K562 (cell line): ENCODE data around the gene MPC2. TPM values are rescaled to one million over a fixed set of nuclear protein-coding genes. Genes with fewer than 3 reads are reported as not detected.

ENCODE experiments used
- ATAC-seq: fragments of 200-7000 bp; cut with Tn5 transposase; 3 replicates; pipeline ENCODE4 v1.9.1; 2020; ENCODE audit warnings: moderate library complexity
- BruUV-seq: library from RNA; stranded (reverse); fragments of 400-500 nt; replicated peaks from 2 replicates; lab custom pipeline; 2021; lab: Mats Ljungman, UMichigan
- CTCF ChIA-PET: fragments of 300-600 bp; formaldehyde crosslinking; extraction: SDS; loops from one replicate; lab custom pipeline; 2021; ENCODE audit warnings: low intra/inter-chr PET ratio; lab: Yijun Ruan, JAX
- POLR2A ChIA-PET: fragments of 300-600, 350-650 bp; sonication (Branson Sonifier 250); formaldehyde crosslinking; extraction: SDS; loops from one replicate; lab custom pipeline; 2021; ENCODE audit warnings: antibody characterized with exemption, inconsistent platforms; lab: Yijun Ruan, JAX
- DNase-seq, 4 experiments: peaks; one replicate each; pipeline versions ENCODE4 v3.0.0 to v3.0.0-alpha.2; 2011 to 2018; ENCODE audit warnings: low spot score in 3 of 4, mixed read lengths in 3 of 4; ENCODE audit errors: extremely low read depth in 1 of 4
- FAIRE-seq: peaks from 2 replicates; lab custom pipeline; 2011; peaks lifted over from hg19 to GRCh38; lab: Jason Lieb, UNC
- H2AFZ ChIP-seq: 2 replicates; pipeline ENCODE4 v1.6.0; 2011; ENCODE audit warnings: low read depth, low read length, control low read depth, inconsistent platforms
- H3K27ac ChIP-seq: fragments of 200-600 bp; 3 replicates; pipeline ENCODE4 v1.8.0; 2011; ENCODE audit warnings: low read depth, mild to moderate bottlenecking, control low read depth, inconsistent platforms, low read length, moderate library complexity, mixed read lengths; ENCODE audit errors: extremely low read depth
- H3K27me3 ChIP-seq, 2 experiments: fragments of 300-600 bp in 1 of 2; 2 replicates in 1 of 2; 3 replicates in 1 of 2; pipeline versions ENCODE4 v1.6.0 to v1.8.0; 2011; ENCODE audit warnings: inconsistent platforms in 2 of 2, low read length in 2 of 2, mild to moderate bottlenecking in 1 of 2, mixed read lengths in 1 of 2, moderate library complexity in 1 of 2; ENCODE audit not compliant: control insufficient read depth in 2 of 2, insufficient read depth in 2 of 2
- H3K36me3 ChIP-seq: fragments of 300-600 bp; 3 replicates; pipeline ENCODE4 v1.8.0; 2011; ENCODE audit warnings: mild to moderate bottlenecking, low read length, inconsistent platforms; ENCODE audit not compliant: control insufficient read depth, insufficient read depth
- H3K4me1 ChIP-seq, 2 experiments: fragments of 200-600 bp in 1 of 2; replicated peaks in 1 of 2; 2 replicates in 1 of 2; 3 replicates in 1 of 2; pipeline versions ENCODE4 v1.5.1 to v1.8.0; 2011; ENCODE audit warnings: inconsistent platforms in 2 of 2, low read length in 2 of 2, mild to moderate bottlenecking in 1 of 2, mixed read lengths in 1 of 2, moderate library complexity in 1 of 2; ENCODE audit not compliant: control insufficient read depth in 2 of 2, insufficient read depth in 2 of 2
- H3K4me2 ChIP-seq: 2 replicates; pipeline ENCODE4 v1.6.1; 2011; ENCODE audit warnings: low read length, control low read depth, inconsistent platforms, mixed read lengths; ENCODE audit not compliant: insufficient read depth
- H3K4me3 ChIP-seq: fragments of 200-600 bp; sonication (generic), shearing (Covaris generic); 2 replicates; pipeline ENCODE4 v1.5.1; 2016; ENCODE audit warnings: control low read depth, inconsistent platforms
- H3K79me2 ChIP-seq: fragments of 200-600 bp; 3 replicates; pipeline ENCODE4 v1.8.0; 2011; ENCODE audit warnings: low read length, inconsistent platforms; ENCODE audit not compliant: control insufficient read depth, insufficient read depth
- H3K9ac ChIP-seq, 2 experiments: 2 replicates each; pipeline versions ENCODE4 v1.6.0 to v1.6.1; 2011; ENCODE audit warnings: low read depth in 2 of 2, low read length in 2 of 2, control low read depth in 1 of 2, inconsistent platforms in 1 of 2, mild to moderate bottlenecking in 1 of 2, mixed read lengths in 1 of 2; ENCODE audit not compliant: insufficient read depth in 1 of 2
- H3K9me1 ChIP-seq: one replicate; pipeline ENCODE4 v1.6.0; 2011; ENCODE audit warnings: inconsistent platforms, mild to moderate bottlenecking, low read length, moderate library complexity; ENCODE audit not compliant: control insufficient read depth, insufficient read depth
- H3K9me3 ChIP-seq: replicated peaks from 2 replicates; pipeline ENCODE4 v1.5.1; 2011; ENCODE audit warnings: low read depth, low read length, inconsistent platforms; ENCODE audit not compliant: control insufficient read depth, insufficient read depth
- H4K20me1 ChIP-seq: replicated peaks from 2 replicates; pipeline ENCODE4 v1.6.1; 2011; ENCODE audit warnings: low read length, inconsistent platforms, mixed read lengths; ENCODE audit not compliant: control insufficient read depth, insufficient read depth
- CEBPG ChIP-seq, 3 experiments: fragments of 200-800 bp in 1 of 3; sonication (Bioruptor generic) in 1 of 3; sonication (generic) in 1 of 3; formaldehyde crosslinking in 1 of 3; IDR thresholded peaks in 2 of 3; conservative IDR thresholded peaks in 1 of 3; 2 replicates each; pipeline versions ENCODE4 v1.6.1 to v1.8.0; 2016 to 2022; ENCODE audit warnings: missing compliant biosample characterization in 2 of 3, missing genetic modification characterization in 2 of 3, mild to moderate bottlenecking in 1 of 3, missing genetic modification reagents in 1 of 3
- CTCF ChIP-seq, 3 experiments: IDR thresholded peaks in 2 of 3; conservative IDR thresholded peaks in 1 of 3; 2 replicates each; pipeline ENCODE4 v1.5.1; 2011 to 2012; ENCODE audit warnings: low read length in 3 of 3, mild to moderate bottlenecking in 3 of 3, control low read depth in 2 of 3, improper control_type of control experiment in 1 of 3, inconsistent platforms in 1 of 3, low read depth in 1 of 3, mixed read lengths in 1 of 3, moderate library complexity in 1 of 3; ENCODE audit not compliant: insufficient read depth in 2 of 3
- HEY1 ChIP-seq: fragments of 250-450 bp; sonication (Bioruptor Pico); IDR thresholded peaks from 2 replicates; pipeline ENCODE4 v1.5.0; 2020; ENCODE audit warnings: mild to moderate bottlenecking, moderate library complexity, borderline replicate concordance
- MXI1 ChIP-seq: IDR thresholded peaks from 2 replicates; pipeline ENCODE4 v1.6.1; 2011; ENCODE audit warnings: low read depth, mild to moderate bottlenecking, improper control_type of control experiment, low read length
- TAF1 ChIP-seq: IDR thresholded peaks from 2 replicates; pipeline ENCODE4 v1.6.1; 2011; ENCODE audit warnings: mild to moderate bottlenecking, low read length, moderate library complexity; ENCODE audit not compliant: insufficient read depth, control insufficient read depth, severe bottlenecking; ENCODE audit errors: extremely low read depth
- ZBTB26 ChIP-seq: fragments of 450-650 bp; formaldehyde crosslinking; IDR thresholded peaks from 2 replicates; pipeline ENCODE4 v1.4.0; 2022; ENCODE audit warnings: missing genetic modification characterization
- ZNF518B ChIP-seq: fragments of 250-450 bp; sonication (Bioruptor Pico); IDR thresholded peaks from 2 replicates; pipeline ENCODE4 v1.5.0; 2021; ENCODE audit warnings: mild to moderate bottlenecking, moderate library complexity
- WGBS: fragments of 100-300 bp; shearing (Covaris generic); methylation state at CpG from one replicate; pipeline ENCODE4 v1.1.6; 2016; ENCODE audit warnings: low coverage, mixed read lengths; ENCODE audit not compliant: insufficient coverage; ENCODE audit errors: missing lambda C conversion rate; 5-methylcytosine and 5-hydroxymethylcytosine counted together
- in situ Hi-C: fragments of 300-500 bp; cut with MboI; formaldehyde crosslinking; loops from 4 replicates; pipeline ENCODE4 v1.15.0; 2018; ENCODE audit warnings: inconsistent platforms, mixed read lengths
- intact Hi-C: fragments of 100-400 bp; cut with micrococcal nuclease; formaldehyde crosslinking; loops from 2 replicates; pipeline ENCODE4 v1.14.2; 2022
- polyA plus RNA-seq, 8 experiments: library from polyadenylated mRNA; depleted of rRNA in 4 of 8; stranded (reverse) in 5 of 8; unstranded in 3 of 8; fragments of >200 nt; fragmentation: Nextera tagmentation in 2 of 8; fragmentation: Illumina TruSeq in 1 of 8; extraction: Ambion mirVana in 2 of 8; extraction: Trizol in 1 of 8; gene quantifications; 2 replicates each; pipeline versions ENCODE4 v1.2.1 to v1.2.3, GENCODE V29; 2011 to 2014; ENCODE audit warnings: inconsistent platforms in 1 of 8, missing spikeins in 1 of 8
- total RNA-seq, 7 experiments: library from RNA; depleted of rRNA in 6 of 7; stranded (reverse); fragments of >200 nt in 6 of 7; fragmentation: Illumina TruSeq in 2 of 7; extraction: Trizol in 2 of 7; gene quantifications; 2 replicates each; pipeline versions ENCODE4 v1.2.1 to v1.2.3, GENCODE V29; 2011 to 2021; ENCODE audit warnings: low replicate concordance in 1 of 7

Gene MPC2
- total and polyA plus RNA-seq, 9 of the 15 experiments (the other 6 are each of a cell fraction or from before 2014, with no cell fraction given): 70.7 to 179 (median 144) TPM

GRCh38 chr1:167950569-167950968 is 13.7 kb upstream of the MPC2 start:
- H3K27ac ChIP-seq: no peak overlapping the region
- H3K4me1 ChIP-seq: peaks cover 0 to 6% of the 10 kb centered on the region in 2 experiments; a peak in 1 of 5 replicates
- H3K4me2 ChIP-seq: no peak overlapping the region
- DNase-seq (no peak), FAIRE-seq (no peak), ATAC-seq (no peak)
- no TSS peak for BruUV-seq
- no peaks in the 10 kb centered on the region for H4K20me1 ChIP-seq
- no peak overlapping the region for H3K4me3 ChIP-seq
- no peaks in the 10 kb centered on the region for H3K9me1 ChIP-seq
- H3K9ac ChIP-seq: no peak overlapping the region
- no peak overlapping the region for H2AFZ ChIP-seq
- ChIA-PET CTCF (no interaction called here), POLR2A (no interaction called here)
- H3K79me2 ChIP-seq: peaks cover 80% of the 10 kb centered on the region
- in situ Hi-C loops: no loop called here
- no peaks in the 10 kb centered on the region for H3K27me3 ChIP-seq
- TF ChIP-seq CEBPG (CRISPR knock-in tag; IDR thresholded peaks at IDR 0.05) (no peak), CEBPG (tag; conservative IDR thresholded peaks at IDR 0.05 in 1 of 2, IDR thresholded peaks at IDR 0.05 in 1 of 2) (0 out of 4 replicates have a peak, but pooled peaks of 1 of the 2 experiments have one; percentile 13), MXI1 (no peak)
- no peaks in the 10 kb centered on the region for H3K9me3 ChIP-seq
- peaks cover 50% of the 10 kb centered on the region for H3K36me3 ChIP-seq
- 43% methylated on average over 1 of the region's 1 CpG for WGBS
- intact Hi-C loops: no loop called here

GRCh38 chr1:167949785-167950184 is 12.9 kb upstream of the MPC2 start:
- H3K4me2 ChIP-seq: no peak overlapping the region
- peaks cover 0 to 6% of the 10 kb centered on the region in 2 experiments; a peak in 1 of 5 replicates for H3K4me1 ChIP-seq
- no peaks in the 10 kb centered on the region for H4K20me1 ChIP-seq
- no peak overlapping the region for H3K27ac ChIP-seq
- H3K9ac ChIP-seq: no peak overlapping the region
- no TSS peak for BruUV-seq
- H3K9me1 ChIP-seq: no peaks in the 10 kb centered on the region
- H3K9me3 ChIP-seq: no peaks in the 10 kb centered on the region
- in situ Hi-C loops (no loop called here), intact Hi-C loops (no loop called here)
- 44% methylated on average over 3 of the region's 3 CpGs for WGBS
- no peak overlapping the region for H3K4me3 ChIP-seq
- peaks cover 80% of the 10 kb centered on the region for H3K79me2 ChIP-seq
- no peak for FAIRE-seq
- POLR2A ChIA-PET: interaction anchor here (1.4 kb wide), 1 partner anchor 12 kb away, joined by 9 read pairs; the partner anchor contains the start of gene MPC2
- H3K27me3 ChIP-seq: no peaks in the 10 kb centered on the region
- no peak for ATAC-seq
- no peak for DNase-seq
- CTCF ChIA-PET: no interaction called here
- peaks cover 43% of the 10 kb centered on the region for H3K36me3 ChIP-seq
- no peak overlapping the region for H2AFZ ChIP-seq
- no peak for TF ChIP-seq TAF1
- TF ChIP-seq ZBTB26 (CRISPR knock-in tag): no peak
- no peak for TF ChIP-seq ZNF518B (CRISPR knock-in tag)
- TF ChIP-seq HEY1: no peak
- TF ChIP-seq CTCF (IDR thresholded peaks at IDR 0.05 in 2 of 3, conservative IDR thresholded peaks at IDR 0.05 in 1 of 3; ENCODE audit: insufficient read depth in 2 of 3, low read depth in 1 of 3, low read length in 3 of 3): no peak
